Mesenchymal stem cell (in vitro differentiated cells and primary cell): ENCODE results near the gene DEFB118.
"Not testable (repeated sequence)": the region's sequence is repeated elsewhere in the genome, so short reads cannot be mapped to it uniquely, and the experiment has no call there.

Experiments used
- DNase-seq: peaks from one replicate; pipeline ENCODE4 v3.0.0-alpha.2; 2013
- H2AFZ ChIP-seq: one replicate; pipeline ENCODE4 v1.6.1; 2013; ENCODE audit warnings: low read depth, mild to moderate bottlenecking, control low read depth, inconsistent platforms, low read length, moderate library complexity
- H2AK5ac ChIP-seq: 2 replicates; pipeline ENCODE4 v1.6.1; 2013; ENCODE audit warnings: low read length, moderate library complexity, mild to moderate bottlenecking, inconsistent platforms; ENCODE audit not compliant: severe bottlenecking
- H2BK120ac ChIP-seq: one replicate; pipeline ENCODE4 v1.6.1; 2013; ENCODE audit warnings: low read depth, mild to moderate bottlenecking, inconsistent platforms, low read length, moderate library complexity
- H2BK12ac ChIP-seq, 2 experiments: one replicate each; pipeline ENCODE4 v1.6.1; 2013; ENCODE audit warnings: inconsistent platforms in 2 of 2, low read length in 2 of 2, mild to moderate bottlenecking in 2 of 2, moderate library complexity in 2 of 2, control low read depth in 1 of 2
- H2BK15ac ChIP-seq: one replicate; pipeline ENCODE4 v1.6.1; 2013; ENCODE audit warnings: mild to moderate bottlenecking, low read depth, inconsistent platforms; ENCODE audit not compliant: poor library complexity, severe bottlenecking
- H2BK5ac ChIP-seq: 2 replicates; pipeline ENCODE4 v1.6.1; 2013; ENCODE audit warnings: low read depth, mild to moderate bottlenecking, low read length, control low read depth, inconsistent platforms; ENCODE audit not compliant: poor library complexity, severe bottlenecking
- H3K14ac ChIP-seq, 2 experiments: one replicate each; pipeline ENCODE4 v1.6.1; 2013; ENCODE audit warnings: inconsistent platforms in 2 of 2, low read length in 2 of 2, control low read depth in 1 of 2, mild to moderate bottlenecking in 1 of 2, moderate library complexity in 1 of 2
- H3K18ac ChIP-seq, 2 experiments: one replicate each; pipeline ENCODE4 v1.6.1; 2013; ENCODE audit warnings: inconsistent platforms in 2 of 2, low read length in 2 of 2, control low read depth in 1 of 2, low read depth in 1 of 2, mild to moderate bottlenecking in 1 of 2
- H3K23ac ChIP-seq, 2 experiments: one replicate each; pipeline ENCODE4 v1.6.1; 2013; ENCODE audit warnings: inconsistent platforms in 2 of 2, low read length in 2 of 2, mild to moderate bottlenecking in 2 of 2, moderate library complexity in 2 of 2, control low read depth in 1 of 2
- H3K27ac ChIP-seq: 2 replicates; pipeline ENCODE4 v1.5.1; 2013; ENCODE audit warnings: mild to moderate bottlenecking, moderate library complexity, low read length, control low read depth, inconsistent platforms; ENCODE audit not compliant: poor library complexity, severe bottlenecking
- H3K27me3 ChIP-seq, 2 experiments: 2 replicates each; pipeline versions ENCODE4 v1.6.1 to v1.7.0; 2013; ENCODE audit warnings: low read length in 2 of 2, mild to moderate bottlenecking in 2 of 2, moderate library complexity in 2 of 2, control low read depth in 1 of 2, inconsistent platforms in 1 of 2; ENCODE audit not compliant: control insufficient read depth in 1 of 2, insufficient read depth in 1 of 2
- H3K36me3 ChIP-seq, 2 experiments: 2 replicates each; pipeline versions ENCODE4 v1.6.1 to v1.7.0; 2013; ENCODE audit warnings: low read length in 2 of 2, control low read depth in 1 of 2, inconsistent platforms in 1 of 2, low read depth in 1 of 2, mild to moderate bottlenecking in 1 of 2; ENCODE audit not compliant: insufficient read depth in 2 of 2, control insufficient read depth in 1 of 2
- H3K4ac ChIP-seq, 2 experiments: one replicate each; pipeline ENCODE4 v1.6.1; 2013; ENCODE audit warnings: inconsistent platforms in 2 of 2, low read length in 2 of 2, mild to moderate bottlenecking in 2 of 2, moderate library complexity in 2 of 2, control low read depth in 1 of 2, low read depth in 1 of 2
- H3K4me1 ChIP-seq: 2 replicates; pipeline ENCODE4 v1.6.1; 2013; ENCODE audit warnings: low read depth, low read length, control low read depth; ENCODE audit not compliant: control insufficient read depth, insufficient read depth
- H3K4me2 ChIP-seq: 2 replicates; pipeline ENCODE4 v1.6.1; 2013; ENCODE audit warnings: low read length, mild to moderate bottlenecking, inconsistent platforms; ENCODE audit not compliant: poor library complexity, severe bottlenecking
- H3K4me3 ChIP-seq, 2 experiments: 2 replicates each; pipeline versions ENCODE4 v1.5.1 to v1.7.0; 2013; ENCODE audit warnings: low read length in 2 of 2, mild to moderate bottlenecking in 2 of 2, control low read depth in 1 of 2, low read depth in 1 of 2; ENCODE audit not compliant: insufficient read depth in 1 of 2
- H3K79me1 ChIP-seq: replicated peaks from 2 replicates; pipeline ENCODE4 v1.6.1; 2013; ENCODE audit warnings: mild to moderate bottlenecking, control low read depth, low read length, inconsistent platforms; ENCODE audit not compliant: poor library complexity, severe bottlenecking
- H3K9ac ChIP-seq: 2 replicates; pipeline ENCODE4 v1.7.0; 2013; ENCODE audit warnings: mild to moderate bottlenecking, low read length, moderate library complexity
- H3K9me3 ChIP-seq: 2 replicates; pipeline ENCODE4 v1.7.0; 2013; ENCODE audit warnings: mild to moderate bottlenecking, low read length; ENCODE audit not compliant: control insufficient read depth
- H4K8ac ChIP-seq: one replicate; pipeline ENCODE4 v1.6.1; 2013; ENCODE audit warnings: inconsistent platforms, mild to moderate bottlenecking, low read length, moderate library complexity
- H4K91ac ChIP-seq: one replicate; pipeline ENCODE4 v1.6.1; 2013; ENCODE audit warnings: mild to moderate bottlenecking, low read length, inconsistent platforms
- WGBS: methylation state at CpG from one replicate; pipeline ENCODE4 v1.1.7; 2013; ENCODE audit warnings: mixed read lengths; 5-methylcytosine and 5-hydroxymethylcytosine counted together

The DEFB118 gene

DNA sequence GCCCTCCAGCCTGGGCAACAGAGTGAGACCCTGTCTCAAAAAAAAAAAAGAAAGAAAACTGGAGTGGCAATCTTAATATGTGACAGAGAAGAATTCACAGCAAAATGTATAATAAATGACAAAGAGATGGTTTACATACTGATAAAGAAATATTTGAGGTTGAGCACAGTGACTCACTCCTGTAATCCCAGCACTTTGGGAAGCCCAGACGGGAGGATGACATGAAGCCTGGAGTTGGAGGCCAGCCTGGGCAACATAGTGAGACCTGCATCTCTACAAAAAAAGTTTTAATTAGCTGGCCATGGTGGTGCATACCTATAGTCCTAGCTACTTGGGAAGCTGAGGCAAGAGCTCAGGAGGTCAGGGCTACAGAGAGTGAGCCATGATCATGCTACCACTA is 12.4 kb upstream of the DEFB118 start:
- no peaks in the 10 kb centered on the region for H3K79me1 ChIP-seq

GRCh38 chr20:31363295-31363694 is 5.1 kb upstream of the DEFB118 start:
- Histone ChIP-seq H3K4ac (no peak overlapping the region), H2BK5ac (no peak overlapping the region), H2BK120ac (no peak overlapping the region), H3K9me3 (no peaks in the 10 kb centered on the region), H2AFZ (no peak overlapping the region), H3K36me3 (no peaks in the 10 kb centered on the region), H2AK5ac (no peak overlapping the region), H4K91ac (no peak overlapping the region), H3K79me1 (no peaks in the 10 kb centered on the region), H4K8ac (no peak overlapping the region), H2BK15ac (no peak overlapping the region), H3K18ac (no peak overlapping the region), H3K27me3 (no peaks in the 10 kb centered on the region), H2BK12ac (no peak overlapping the region), H3K14ac (no peak overlapping the region), H3K4me3 (no peak overlapping the region), H3K9ac (no peak overlapping the region), H3K4me1 (no peaks in the 10 kb centered on the region), H3K27ac (no peak overlapping the region), H3K23ac (no peak overlapping the region), H3K4me2 (no peak overlapping the region)
- WGBS: no CpG with 5 or more reads among the region's 4 CpGs
- DNase-seq: no peak

More for the DNA sequence above, 12.4 kb upstream of the DEFB118 start:
- Histone ChIP-seq H2BK120ac (no peak overlapping the region), H3K4ac (no peak overlapping the region), H3K27me3 (no peaks in the 10 kb centered on the region), H4K8ac (no peak overlapping the region), H2AK5ac (no peak overlapping the region), H2BK5ac (no peak overlapping the region), H3K9ac (no peak overlapping the region), H3K18ac (no peak overlapping the region), H4K91ac (no peak overlapping the region), H3K4me3 (no peak overlapping the region), H3K9me3 (no peaks in the 10 kb centered on the region), H2BK12ac (no peak overlapping the region), H3K36me3 (no peaks in the 10 kb centered on the region), H2AFZ (no peak overlapping the region), H3K4me2 (no peak overlapping the region), H3K27ac (no peak overlapping the region), H3K14ac (no peak overlapping the region), H2BK15ac (no peak overlapping the region), H3K4me1 (no peaks in the 10 kb centered on the region), H3K23ac (no peak overlapping the region)
- WGBS: 38% methylated on average over 1 of the region's 1 CpG
- DNase-seq: no peak

DNA sequence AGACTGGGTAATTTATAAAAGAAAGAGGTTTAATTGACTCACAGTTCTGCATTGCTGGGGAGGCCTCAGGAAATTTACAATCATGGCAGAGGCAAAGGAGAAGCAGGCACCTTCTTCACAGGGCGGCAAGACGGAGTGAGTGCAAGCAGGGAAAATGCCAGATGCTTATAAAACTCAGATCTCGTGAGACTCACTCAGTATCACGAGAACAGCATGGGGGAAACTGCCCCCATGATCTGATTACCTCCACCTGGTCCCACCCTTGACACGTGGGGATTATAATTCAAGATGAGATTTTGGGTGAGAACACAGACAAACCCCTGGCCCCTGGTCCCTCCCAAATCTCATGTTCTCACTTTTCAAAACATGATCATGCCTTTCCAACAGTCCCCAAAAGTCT is 4.1 kb upstream of the DEFB118 start:
- not testable (repeated sequence) for H3K9me3 ChIP-seq, H3K4ac ChIP-seq, H2BK12ac ChIP-seq, H3K4me2 ChIP-seq, H2AK5ac ChIP-seq, H3K27me3 ChIP-seq, H2BK120ac ChIP-seq, H2AFZ ChIP-seq, H4K91ac ChIP-seq, H3K23ac ChIP-seq, H3K9ac ChIP-seq, H2BK5ac ChIP-seq, H3K36me3 ChIP-seq, DNase-seq, H3K18ac ChIP-seq, H3K4me1 ChIP-seq, H3K27ac ChIP-seq, H4K8ac ChIP-seq, H3K14ac ChIP-seq, H2BK15ac ChIP-seq, H3K4me3 ChIP-seq, H3K79me1 ChIP-seq
- WGBS: 66% methylated on average over 5 of the region's 5 CpGs

GRCh38 chr20:31374346-31374745 is 5.9 kb downstream of the DEFB118 start:
- Histone ChIP-seq H3K4ac (no peak overlapping the region), H2AK5ac (no peak overlapping the region), H3K4me2 (no peak overlapping the region), H3K14ac (no peak overlapping the region), H3K4me1 (no peaks in the 10 kb centered on the region), H3K4me3 (no peak overlapping the region), H3K9ac (no peak overlapping the region), H3K18ac (no peak overlapping the region), H2BK15ac (no peak overlapping the region), H2BK12ac (no peak overlapping the region), H3K36me3 (no peaks in the 10 kb centered on the region), H2BK5ac (no peak overlapping the region), H3K27ac (no peak overlapping the region), H3K23ac (no peak overlapping the region), H2AFZ (no peak overlapping the region), H4K8ac (no peak overlapping the region), H3K27me3 (no peaks in the 10 kb centered on the region), H3K9me3 (no peaks in the 10 kb centered on the region), H4K91ac (no peak overlapping the region), H3K79me1 (no peaks in the 10 kb centered on the region), H2BK120ac (no peak overlapping the region)
- no peak for DNase-seq
- 57% methylated on average over 1 of the region's 2 CpGs for WGBS
